A549 (cell line): Measurements from ENCODE around the gene FMO2. TPM values are rescaled to one million over a fixed set of nuclear protein-coding genes. Genes with fewer than 3 reads are reported as not detected.

Source experiments
- polyA plus RNA-seq, 4 experiments: library from polyadenylated mRNA; depleted of rRNA in 3 of 4; stranded (reverse); fragments of >200 nt; fragmentation: RNase III in 1 of 4; extraction: RNeasy Plus Mini Kit Qiagen cat#74134 plus additional on column Dnase treatment in 1 of 4; gene quantifications; 2 replicates in 3 of 4; 3 replicates in 1 of 4; pipeline ENCODE4 v1.2.3, GENCODE V29; 2011 to 2017
- small RNA-seq, 6 experiments: library from RNA; depleted of rRNA; stranded (forward); fragments of <200 nt; gene quantifications; one replicate each; pipeline ENCODE3, GENCODE V24; 2012

FMO2 gene
- polyA plus RNA-seq, 2 of the 4 experiments (the other 2 are of a cell fraction) = not detected

Small RNAs within 50 kb of the gene (small RNA-seq; reads per million reads assigned to genes)
- 0 reads per million in 6 experiments for gene RF00019

Other genes with a start within 250 kb of the FMO2 start
- not detected in 2 replicates for gene MROH9, start 249.8 kb upstream of the FMO2 start, polyA plus RNA-seq (2011; rRNA removed)
- gene MROH9, start 249.8 kb upstream of the FMO2 start, polyA plus RNA-seq (2017; fragmentation: RNase III; extraction: RNeasy Plus Mini Kit Qiagen cat#74134 plus additional on column Dnase treatment) = not detected in 3 replicates
- not detected in 2 replicates for gene FMO3, start 94.4 kb upstream of the FMO2 start, polyA plus RNA-seq (2011; rRNA removed)
- gene FMO3, start 94.4 kb upstream of the FMO2 start, polyA plus RNA-seq (2017; fragmentation: RNase III; extraction: RNeasy Plus Mini Kit Qiagen cat#74134 plus additional on column Dnase treatment) = not detected in 3 replicates
- not detected in 2 replicates for gene FMO1, start 63.2 kb downstream of the FMO2 start, polyA plus RNA-seq (2011; rRNA removed)
- not detected in 3 replicates for gene FMO1, start 63.2 kb downstream of the FMO2 start, polyA plus RNA-seq (2017; fragmentation: RNase III; extraction: RNeasy Plus Mini Kit Qiagen cat#74134 plus additional on column Dnase treatment)
- gene FMO4, start 128.9 kb downstream of the FMO2 start, polyA plus RNA-seq (2011; rRNA removed) = 0.99 and 1.9 TPM in 2 replicates
- 0.32 to 0.66 TPM (median 0.43 TPM) in 3 replicates for gene FMO4, start 128.9 kb downstream of the FMO2 start, polyA plus RNA-seq (2017; fragmentation: RNase III; extraction: RNeasy Plus Mini Kit Qiagen cat#74134 plus additional on column Dnase treatment)